Hippocampal formation (tissue), 2 donors: Measurements from ENCODE around the gene KIF20B.

ENCODE experiments used
- DNase-seq, 2 donors: peaks; one replicate each; lab custom pipeline; 2025; lab: John Stamatoyannopoulos, UW

KIF20B gene

DNA sequence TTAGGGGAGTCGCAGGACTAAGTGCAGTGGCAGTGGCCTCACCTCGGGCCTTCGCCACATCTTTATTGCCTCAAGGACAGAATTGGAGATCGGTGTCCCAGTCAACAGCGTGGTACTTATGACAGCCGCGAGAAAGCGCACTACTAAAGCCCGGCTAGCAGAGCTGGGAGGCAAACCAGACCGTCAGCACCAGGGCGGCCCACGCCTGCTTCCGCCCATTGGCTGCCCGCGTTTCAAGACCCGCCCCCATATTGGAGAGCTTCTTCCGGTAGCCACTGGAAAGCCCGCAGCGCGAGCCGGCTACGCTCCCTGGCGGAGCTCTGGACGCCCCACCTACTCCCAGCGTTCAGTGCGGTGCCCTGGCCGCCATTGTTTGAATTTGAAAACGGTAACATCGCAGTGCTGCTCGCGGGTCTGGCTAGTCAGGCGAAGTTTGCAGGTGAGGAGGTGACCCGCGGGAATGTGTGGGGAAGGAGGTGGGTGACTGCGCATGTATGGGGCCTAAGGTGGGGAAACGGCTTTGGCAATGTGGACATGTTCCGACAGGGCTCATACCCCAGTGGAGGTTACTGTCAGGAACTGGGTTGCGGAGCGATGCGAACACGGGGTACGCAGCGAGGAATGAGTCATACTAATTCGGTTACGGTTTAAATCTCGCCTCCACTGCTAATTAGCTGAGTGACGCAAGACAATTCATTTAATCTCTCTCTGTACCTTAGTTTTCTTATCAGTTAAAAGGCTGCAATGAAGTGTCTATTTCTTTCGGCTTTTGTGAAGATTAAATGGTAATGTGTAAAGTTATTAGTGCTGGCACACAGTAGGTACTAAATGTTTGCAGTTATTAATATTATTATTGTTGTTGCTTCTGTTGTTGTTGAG, at the start of gene KIF20B:
TSS of gene KIF20B (plus strand) at position 349 of the 879 bp plus-strand sequence. CDS start 3,705 bp downstream, outside the sequence.
- DNase-seq = peak; percentile 93 to 97

- DNase-seq = no peak
Measured at GRCh38 chr10:89651916-89652573, 49.3 kb upstream of the KIF20B start.

- no peak for DNase-seq
Measured at GRCh38 chr10:89652806-89653370, 48.5 kb upstream of the KIF20B start.

DNA sequence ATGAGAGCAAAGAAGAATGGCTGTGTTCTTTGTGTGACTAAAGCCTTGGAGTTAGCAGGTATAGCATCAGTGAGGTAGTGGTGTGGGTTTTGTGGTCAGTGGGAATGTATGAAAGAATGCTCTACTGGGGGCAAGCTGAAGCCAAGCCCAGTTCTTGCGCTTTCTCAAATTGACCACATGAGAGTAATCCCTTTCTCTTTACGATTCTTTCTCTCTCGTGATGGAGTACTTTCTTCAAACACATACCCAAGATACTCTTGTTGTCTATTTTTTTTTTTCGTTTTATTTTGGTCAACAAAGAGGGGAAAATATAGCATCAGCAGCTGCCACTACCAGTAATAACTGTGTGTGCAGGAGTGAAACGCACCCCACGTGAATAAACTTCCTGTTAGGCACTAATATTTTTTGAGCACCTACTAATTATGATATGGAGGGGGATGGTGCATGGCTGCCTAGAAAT, 48.0 kb upstream of the KIF20B start:
- DNase-seq = no peak

DNA sequence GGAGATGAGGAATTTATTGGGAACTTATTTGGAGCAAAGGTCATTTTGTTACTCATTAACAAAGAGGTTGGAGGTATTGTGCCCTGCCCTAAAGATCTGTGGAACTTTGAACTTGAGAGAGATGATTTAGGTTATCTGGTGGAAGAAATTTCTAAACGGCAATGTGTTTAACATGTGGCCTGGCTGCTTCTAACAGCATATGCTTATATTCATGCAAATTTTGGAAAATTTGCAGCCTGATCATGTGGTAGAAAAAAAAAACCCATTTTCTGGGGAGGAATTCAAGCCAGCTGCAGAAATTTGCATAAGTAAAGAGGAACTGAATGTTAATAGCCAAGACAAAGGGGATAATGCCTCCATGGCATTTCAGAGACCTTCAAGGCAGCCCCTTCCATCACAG, 45.7 kb upstream of the KIF20B start:
- no peak for DNase-seq

GRCh38 chr10:89657302-89657701, 44.1 kb upstream of the KIF20B start:
- no peak for DNase-seq

DNA sequence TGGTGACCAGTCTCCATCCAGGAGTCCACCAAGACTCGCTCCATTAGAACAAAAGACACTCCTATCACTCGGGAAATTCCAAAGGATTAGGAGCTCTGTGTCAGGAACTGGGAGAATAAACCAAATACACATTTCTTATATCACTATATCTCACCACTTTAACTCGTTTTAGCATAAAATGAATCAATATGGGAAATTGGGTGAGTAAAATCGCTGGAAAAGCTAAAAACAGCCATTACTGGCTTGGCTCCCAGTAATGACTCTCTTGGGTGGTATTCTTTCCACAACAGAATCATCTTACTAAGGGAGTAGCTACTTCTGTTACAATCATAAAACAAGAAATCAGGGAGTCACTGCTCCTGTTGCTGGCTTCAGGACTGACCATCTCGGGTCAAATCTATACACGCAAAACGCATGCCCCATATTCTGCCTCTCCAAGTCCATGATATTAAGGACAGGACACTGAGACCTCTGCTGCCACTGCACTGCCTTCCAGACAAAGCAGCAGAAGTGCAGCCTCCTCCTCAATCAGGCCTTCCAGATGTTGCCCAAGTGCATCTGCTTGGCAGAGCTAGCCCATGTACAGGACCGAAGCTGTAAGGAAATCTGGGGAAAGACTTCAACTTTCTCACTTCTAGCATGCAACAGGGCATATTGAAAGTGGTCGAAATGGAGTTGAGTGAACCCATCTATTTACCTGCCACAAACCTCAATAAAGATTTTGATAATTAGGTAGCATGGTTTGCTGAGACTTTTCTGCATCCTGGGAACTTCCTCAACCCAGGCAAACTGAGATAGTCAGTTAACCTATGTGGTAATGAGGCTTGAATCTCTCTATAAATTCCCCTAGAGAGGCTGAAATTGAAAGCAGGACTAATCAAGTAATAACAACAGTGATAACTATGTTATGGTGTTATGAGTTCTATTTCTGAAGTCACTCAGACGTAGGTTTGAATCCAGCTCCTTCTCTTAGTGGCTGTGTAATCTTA, 42.0 kb upstream of the KIF20B start:
- no peak for DNase-seq

GRCh38 chr10:89662596-89662995, 38.8 kb upstream of the KIF20B start:
- DNase-seq = no peak

DNA sequence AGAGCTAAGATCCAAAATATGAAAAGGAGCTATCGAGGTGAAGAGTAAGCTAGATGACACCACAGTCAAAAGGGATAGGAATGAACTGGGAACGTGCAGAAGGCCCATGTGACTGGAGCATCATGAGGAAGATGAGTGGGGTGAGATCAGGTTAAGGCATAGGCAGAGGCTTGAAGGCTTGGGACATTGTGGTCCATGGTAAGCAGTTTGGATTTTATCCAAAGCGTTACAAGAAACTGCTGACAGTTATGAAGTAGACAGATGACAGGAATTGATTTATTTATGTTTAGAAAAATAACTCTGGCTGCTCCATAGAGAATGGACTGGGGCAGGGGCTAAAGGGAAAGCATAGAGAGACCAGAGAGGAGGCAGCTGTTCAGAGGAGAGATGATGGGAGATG, 38.2 kb upstream of the KIF20B start:
- no peak for DNase-seq

DNA sequence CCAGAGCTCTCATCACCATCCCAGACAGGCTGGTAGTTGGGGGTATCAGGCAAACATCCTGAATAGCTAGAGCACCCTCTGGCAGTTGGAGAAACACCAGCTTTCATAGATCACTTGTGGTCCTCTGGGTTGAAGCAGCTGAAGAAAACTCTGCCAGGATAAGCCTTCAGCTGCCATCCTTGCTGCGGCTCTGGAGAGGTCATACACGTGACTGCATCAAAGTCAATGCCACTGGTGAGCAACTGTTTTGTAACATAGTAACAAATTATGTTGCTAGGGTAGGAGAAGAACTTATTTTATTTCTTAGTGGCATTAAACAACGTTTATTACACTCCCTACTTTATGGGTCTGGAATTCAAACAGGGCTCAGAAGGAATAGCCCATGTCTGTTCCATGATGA, 37.2 kb upstream of the KIF20B start:
- no peak for DNase-seq

GRCh38 chr10:89665302-89665701, 36.1 kb upstream of the KIF20B start:
- no peak for DNase-seq

DNA sequence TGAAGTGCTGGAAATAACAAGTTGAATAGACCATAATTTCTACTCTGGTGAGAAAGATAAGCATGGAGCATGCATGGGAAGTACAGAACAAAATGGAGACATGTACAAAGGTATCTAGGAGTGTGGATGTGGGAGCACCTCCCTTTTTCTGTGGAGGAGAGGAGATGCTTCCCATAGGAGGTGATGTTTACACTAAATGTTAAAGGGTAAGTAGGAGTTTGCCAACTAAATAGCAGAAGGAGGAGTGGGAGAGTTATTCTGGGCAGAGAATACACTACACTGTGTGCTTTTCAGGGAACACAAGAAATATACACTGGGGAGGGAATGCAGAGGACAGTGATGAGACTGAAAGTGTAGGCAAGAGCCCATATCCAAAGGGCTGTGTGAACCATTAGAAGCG, 35.3 kb upstream of the KIF20B start:
- no peak for DNase-seq

- no peak for DNase-seq
Measured at GRCh38 chr10:89668386-89669071, 32.9 kb upstream of the KIF20B start.

- no peak for DNase-seq
Measured at GRCh38 chr10:89669985-89670384, 31.4 kb upstream of the KIF20B start.

DNA sequence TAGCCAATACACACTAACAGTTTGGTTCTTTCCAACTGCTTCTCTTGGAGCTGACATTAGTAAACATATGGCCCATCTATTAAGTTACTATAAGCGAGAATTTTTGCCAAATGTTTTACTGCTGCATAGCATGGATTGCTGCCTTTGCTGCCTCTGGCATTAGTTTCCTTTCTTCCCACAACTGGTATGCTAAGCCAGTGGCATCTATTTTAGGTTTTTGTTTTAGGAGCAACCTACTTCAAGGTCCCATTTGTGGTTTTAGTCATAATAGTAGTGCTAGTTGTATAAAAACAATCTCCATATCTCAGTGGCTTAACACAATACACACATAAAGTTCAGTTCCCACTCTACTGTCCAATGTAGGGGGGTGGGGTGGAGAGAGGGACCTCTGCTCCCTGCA, 30.5 kb upstream of the KIF20B start:
- DNase-seq = no peak

- no peak for DNase-seq
Measured at GRCh38 chr10:89677341-89677740, 24.0 kb upstream of the KIF20B start.

GRCh38 chr10:89679986-89680385, 21.4 kb upstream of the KIF20B start:
- DNase-seq = no peak

- DNase-seq = no peak
Measured at GRCh38 chr10:89683883-89684282, 17.5 kb upstream of the KIF20B start.

GRCh38 chr10:89684604-89685003, 16.8 kb upstream of the KIF20B start:
- DNase-seq = no peak

- no peak for DNase-seq
Measured at GRCh38 chr10:89685936-89686335, 15.5 kb upstream of the KIF20B start.

GRCh38 chr10:89690027-89690426, 11.4 kb upstream of the KIF20B start:
- DNase-seq = no peak
